Measurements from ENCODE around the gene NRXN3. TPM values are rescaled to one million over a fixed set of nuclear protein-coding genes. Genes with fewer than 3 reads are reported as not detected.

Gene NRXN3
- total and polyA plus RNA-seq, 2 donors (not counting 1 experiment from before 2014, with no cell fraction given), result 0.83 to 34.6 TPM

GRCh38 chr14:79551523-79551922 lies 1381.3 kb downstream of the NRXN3 start:
- Histone ChIP-seq H4K20me1 (ENCODE audit: control insufficient read depth, extremely low read depth, insufficient read depth, low read length) (no peaks in the 10 kb centered on the region), H3K9ac (ENCODE audit: insufficient read depth, low read length) (no peak overlapping the region), H3K9me3 (ENCODE audit: control insufficient read depth, insufficient read depth, low read depth, low read length) (no peaks in the 10 kb centered on the region), H3K27ac (ENCODE audit: insufficient read depth, low read length) (no peak overlapping the region), H3K27me3 (ENCODE audit: control insufficient read depth, insufficient read depth, low read length) (no peaks in the 10 kb centered on the region), H3K36me3 (ENCODE audit: control insufficient read depth, insufficient read depth, low read length) (no peaks in the 10 kb centered on the region), H3K4me3 (replicated peaks in 1 of 4; ENCODE audit: control extremely low read depth in 1 of 4, insufficient read depth in 1 of 4, low read depth in 3 of 4, low read length in 4 of 4) (no peak overlapping the region), H3K79me2 (ENCODE audit: control insufficient read depth, insufficient read depth, low read length) (no peaks in the 10 kb centered on the region), H3K4me2 (ENCODE audit: extremely low read depth, insufficient read depth, low read length) (no peak overlapping the region), H2AFZ (ENCODE audit: low read length) (no peak overlapping the region), H3K4me1 (ENCODE audit: control insufficient read depth, extremely low read depth, insufficient read depth, low read length) (no peaks in the 10 kb centered on the region)
- DNase-seq (ENCODE audit: low read depth in 2 of 2), result no peak
- TF ChIP-seq EZH2 (IDR thresholded peaks at IDR 0.05; ENCODE audit: low read length, missing control alignments) (no peak), CTCF (conservative IDR thresholded peaks at IDR 0.05 in 1 of 2, IDR thresholded peaks at IDR 0.05 in 1 of 2; ENCODE audit: low read depth in 1 of 2, low read length in 2 of 2) (no peak)

GRCh38 chr14:79552778-79553177 lies 1382.6 kb downstream of the NRXN3 start:
- Histone ChIP-seq H3K79me2 (ENCODE audit: control insufficient read depth, insufficient read depth, low read length) (no peaks in the 10 kb centered on the region), H3K4me3 (replicated peaks in 1 of 4; ENCODE audit: control extremely low read depth in 1 of 4, insufficient read depth in 1 of 4, low read depth in 3 of 4, low read length in 4 of 4) (no peak overlapping the region), H4K20me1 (ENCODE audit: control insufficient read depth, extremely low read depth, insufficient read depth, low read length) (no peaks in the 10 kb centered on the region), H3K9me3 (ENCODE audit: control insufficient read depth, insufficient read depth, low read depth, low read length) (no peaks in the 10 kb centered on the region), H2AFZ (ENCODE audit: low read length) (no peak overlapping the region), H3K36me3 (ENCODE audit: control insufficient read depth, insufficient read depth, low read length) (no peaks in the 10 kb centered on the region), H3K4me2 (ENCODE audit: extremely low read depth, insufficient read depth, low read length) (no peak overlapping the region), H3K9ac (ENCODE audit: insufficient read depth, low read length) (no peak overlapping the region), H3K27ac (ENCODE audit: insufficient read depth, low read length) (no peak overlapping the region), H3K27me3 (ENCODE audit: control insufficient read depth, insufficient read depth, low read length) (no peaks in the 10 kb centered on the region), H3K4me1 (ENCODE audit: control insufficient read depth, extremely low read depth, insufficient read depth, low read length) (no peaks in the 10 kb centered on the region)
- DNase-seq (ENCODE audit: low read depth in 2 of 2), result peak in 1 of 2 donors; percentile 57
- no peak for TF ChIP-seq EZH2 (IDR thresholded peaks at IDR 0.05; ENCODE audit: low read length, missing control alignments)
- no peak for TF ChIP-seq CTCF (conservative IDR thresholded peaks at IDR 0.05 in 1 of 2, IDR thresholded peaks at IDR 0.05 in 1 of 2; ENCODE audit: low read depth in 1 of 2, low read length in 2 of 2)

- no peaks in the 10 kb centered on the region for H3K9me3 ChIP-seq (ENCODE audit: control insufficient read depth, insufficient read depth, low read depth, low read length)
- no peaks in the 10 kb centered on the region for H4K20me1 ChIP-seq (ENCODE audit: control insufficient read depth, extremely low read depth, insufficient read depth, low read length)
- no peaks in the 10 kb centered on the region for H3K4me1 ChIP-seq (ENCODE audit: control insufficient read depth, extremely low read depth, insufficient read depth, low read length)
- H3K27me3 ChIP-seq (ENCODE audit: control insufficient read depth, insufficient read depth, low read length), result no peaks in the 10 kb centered on the region
- no peaks in the 10 kb centered on the region for H3K36me3 ChIP-seq (ENCODE audit: control insufficient read depth, insufficient read depth, low read length)
- H3K79me2 ChIP-seq (ENCODE audit: control insufficient read depth, insufficient read depth, low read length), result no peaks in the 10 kb centered on the region
- H3K27ac ChIP-seq (ENCODE audit: insufficient read depth, low read length), result no peak overlapping the region
- no peak overlapping the region for H3K4me3 ChIP-seq (replicated peaks in 1 of 4; ENCODE audit: control extremely low read depth in 1 of 4, insufficient read depth in 1 of 4, low read depth in 3 of 4, low read length in 4 of 4)
- no peak overlapping the region for H3K9ac ChIP-seq (ENCODE audit: insufficient read depth, low read length)
- TF ChIP-seq CTCF (conservative IDR thresholded peaks at IDR 0.05 in 1 of 2, IDR thresholded peaks at IDR 0.05 in 1 of 2; ENCODE audit: low read depth in 1 of 2, low read length in 2 of 2), result no peak
- TF ChIP-seq EZH2 (IDR thresholded peaks at IDR 0.05; ENCODE audit: low read length, missing control alignments), result no peak
- no peak overlapping the region for H3K4me2 ChIP-seq (ENCODE audit: extremely low read depth, insufficient read depth, low read length)
- no peak overlapping the region for H2AFZ ChIP-seq (ENCODE audit: low read length)
- DNase-seq (ENCODE audit: low read depth in 2 of 2), result no peak
Observed at GRCh38 chr14:79554816-79555215, 1384.6 kb downstream of the NRXN3 start.

All from fibroblast of lung (primary cell).